Cardiac septum (tissue), 1 donor: ENCODE results near the gene CYP27C1. TPM values are rescaled to one million over a fixed set of nuclear protein-coding genes. Genes with fewer than 3 reads are reported as not detected.
A peak's percentile ranks its signal among the peaks of the same experiment; 100 is the strongest.

ENCODE experiments used
- DNase-seq: peaks from one replicate; pipeline ENCODE4 v3.0.0-alpha.2; 2020; ENCODE audit warnings: low spot score
- intact Hi-C: fragments of 100-400 bp; cut with DNase I; formaldehyde crosslinking; loops from one replicate; pipeline ENCODE4 v1.14.0; 2022
- total RNA-seq: library from RNA; stranded (reverse); fragmentation: NEBNext Ultra II Directional; extraction: Animal tissue kit (Norgen Biotek cat#: 25700); gene quantifications from one replicate; pipeline ENCODE4 v1.2.1, GENCODE V29; 2021
- donor health status: DM: no; HTN: no; CAD: no.

CYP27C1 gene
- total RNA-seq, 1 donor from 2014 or later, result not detected

- intact Hi-C loops, result no loop called here
- peak; percentile 57 for DNase-seq
Measured at GRCh38 chr2:127158614-127159290, 61.3 kb downstream of the CYP27C1 start.

GRCh38 chr2:127157651-127158485 lies 62.2 kb downstream of the CYP27C1 start:
- intact Hi-C loops, result no loop called here
- DNase-seq, result peak; percentile 73

GRCh38 chr2:127157114-127157513 lies 63.0 kb downstream of the CYP27C1 start:
- peak; percentile 56 for DNase-seq
- intact Hi-C loops, result no loop called here

GRCh38 chr2:127155947-127156346 lies 64.2 kb downstream of the CYP27C1 start:
- intact Hi-C loops, result no loop called here

GRCh38 chr2:127155028-127155581 lies 65.0 kb downstream of the CYP27C1 start:
- DNase-seq, result peak; percentile 27
- intact Hi-C loops, result no loop called here

More at GRCh38 chr2:127155947-127156346, 64.2 kb downstream of the CYP27C1 start:
- DNase-seq, result peak; percentile 50

GRCh38 chr2:127154396-127154795 lies 65.7 kb downstream of the CYP27C1 start:
- DNase-seq, result no peak
- intact Hi-C loops, result no loop called here

GRCh38 chr2:127153691-127154158 lies 66.4 kb downstream of the CYP27C1 start:
- intact Hi-C loops, result no loop called here
- DNase-seq, result no peak

GRCh38 chr2:127150996-127151395 lies 69.1 kb downstream of the CYP27C1 start:
- intact Hi-C loops, result no loop called here
- DNase-seq, result no peak

- intact Hi-C loops, result no loop called here
- no peak for DNase-seq
Measured at GRCh38 chr2:127149384-127149783, 70.7 kb downstream of the CYP27C1 start.

GRCh38 chr2:127146820-127147502 lies 73.1 kb downstream of the CYP27C1 start:
- DNase-seq, result no peak
- intact Hi-C loops, result no loop called here

GRCh38 chr2:127146071-127146725 lies 73.9 kb downstream of the CYP27C1 start:
- no peak for DNase-seq
- intact Hi-C loops, result no loop called here

GRCh38 chr2:127145280-127145895 lies 74.7 kb downstream of the CYP27C1 start:
- intact Hi-C loops, result no loop called here

GRCh38 chr2:127143841-127144782 lies 76.0 kb downstream of the CYP27C1 start:
- DNase-seq, result no peak
- intact Hi-C loops, result no loop called here

More at GRCh38 chr2:127145280-127145895, 74.7 kb downstream of the CYP27C1 start:
- DNase-seq, result no peak

- DNase-seq, result no peak
- intact Hi-C loops, result no loop called here
Measured at GRCh38 chr2:127142663-127143630, 77.2 kb downstream of the CYP27C1 start.

- intact Hi-C loops, result no loop called here
- no peak for DNase-seq
Measured at GRCh38 chr2:127140538-127140937, 79.6 kb downstream of the CYP27C1 start.

- no peak for DNase-seq
- intact Hi-C loops, result no loop called here
Measured at GRCh38 chr2:127139766-127140165, 80.3 kb downstream of the CYP27C1 start.

GRCh38 chr2:127138281-127138680 lies 81.8 kb downstream of the CYP27C1 start:
- intact Hi-C loops, result no loop called here
- DNase-seq, result no peak
